IMR-90 (cell line): ENCODE data around the gene PLSCR3. TPM values are rescaled to one million over a fixed set of nuclear protein-coding genes. Genes with fewer than 3 reads are reported as not detected.

Source experiments
- polyA plus RNA-seq, 3 experiments: library from polyadenylated mRNA; depleted of rRNA; stranded (reverse); fragments of >200 nt; gene quantifications; 2 replicates each; pipeline ENCODE4 v1.2.3, GENCODE V29; 2012; ENCODE audit warnings: low replicate concordance in 1 of 3
- total RNA-seq: library from RNA; depleted of rRNA; stranded (reverse); fragments of >200 nt; gene quantifications from 2 replicates; pipeline ENCODE4 v1.2.3, GENCODE V29; 2012; rRNA removed

The PLSCR3 gene
- total and polyA plus RNA-seq, 2 of the 4 experiments (the other 2 are of a cell fraction), result 6.1 to 116 TPM

Other genes starting within 250 kb of the PLSCR3 start
Only the 30 nearest of the 38 such genes appear.
- gene ACADVL, start 174.6 kb downstream of the PLSCR3 start, total RNA-seq, result 129 and 139 TPM in 2 replicates
- 752 and 844 TPM in 2 replicates for gene ACADVL, start 174.6 kb downstream of the PLSCR3 start, polyA plus RNA-seq (2012; rRNA removed)
- gene DVL2, start 160.0 kb downstream of the PLSCR3 start, total RNA-seq, result 20.3 and 21.3 TPM in 2 replicates
- 10.5 and 11.8 TPM in 2 replicates for gene DVL2, start 160.0 kb downstream of the PLSCR3 start, polyA plus RNA-seq (2012; rRNA removed)
- gene PHF23, start 155.1 kb downstream of the PLSCR3 start, total RNA-seq, result 44.8 and 45.5 TPM in 2 replicates
- gene PHF23, start 155.1 kb downstream of the PLSCR3 start, polyA plus RNA-seq (2012; rRNA removed), result 54.4 and 58.5 TPM in 2 replicates
- gene GABARAP, start 152.1 kb downstream of the PLSCR3 start, total RNA-seq, result 70.8 and 77.8 TPM in 2 replicates
- gene GABARAP, start 152.1 kb downstream of the PLSCR3 start, polyA plus RNA-seq (2012; rRNA removed), result 702 and 780 TPM in 2 replicates
- gene CTDNEP1, start 142.8 kb downstream of the PLSCR3 start, total RNA-seq, result 18.3 and 23.8 TPM in 2 replicates
- gene CTDNEP1, start 142.8 kb downstream of the PLSCR3 start, polyA plus RNA-seq (2012; rRNA removed), result 132 TPM in 2 replicates
- 46.6 and 48.0 TPM in 2 replicates for gene ELP5, start 142.3 kb downstream of the PLSCR3 start, total RNA-seq
- 38.6 and 39.3 TPM in 2 replicates for gene ELP5, start 142.3 kb downstream of the PLSCR3 start, polyA plus RNA-seq (2012; rRNA removed)
- 0.56 and 1.4 TPM in 2 replicates for gene CLDN7, start 132.0 kb downstream of the PLSCR3 start, total RNA-seq
- gene CLDN7, start 132.0 kb downstream of the PLSCR3 start, polyA plus RNA-seq (2012; rRNA removed), result 1.4 and 2.8 TPM in 2 replicates
- gene SLC2A4, start 112.8 kb downstream of the PLSCR3 start, total RNA-seq, result under 0.01 TPM in 1 of 2 replicates, not detected in the other
- gene SLC2A4, start 112.8 kb downstream of the PLSCR3 start, polyA plus RNA-seq (2012; rRNA removed), result 0.07 TPM in 2 replicates
- not detected in 2 replicates for gene YBX2, start 99.9 kb downstream of the PLSCR3 start, total RNA-seq
- 0.17 TPM in 1 of 2 replicates, not detected in the other for gene YBX2, start 99.9 kb downstream of the PLSCR3 start, polyA plus RNA-seq (2012; rRNA removed)
- gene EIF5A, start 86.9 kb downstream of the PLSCR3 start, total RNA-seq, result 718 and 883 TPM in 2 replicates
- 660 and 782 TPM in 2 replicates for gene EIF5A, start 86.9 kb downstream of the PLSCR3 start, polyA plus RNA-seq (2012; rRNA removed)
- 36.2 and 37.5 TPM in 2 replicates for gene GPS2, start 79.2 kb downstream of the PLSCR3 start, total RNA-seq
- gene GPS2, start 79.2 kb downstream of the PLSCR3 start, polyA plus RNA-seq (2012; rRNA removed), result 47.5 and 50.9 TPM in 2 replicates
- gene NEURL4, start 65.2 kb downstream of the PLSCR3 start, total RNA-seq, result 8.4 and 9.2 TPM in 2 replicates
- gene NEURL4, start 65.2 kb downstream of the PLSCR3 start, polyA plus RNA-seq (2012; rRNA removed), result 23.3 and 26.3 TPM in 2 replicates
- gene ACAP1, start 58.0 kb downstream of the PLSCR3 start, total RNA-seq, result under 0.01 and 0.83 TPM in 2 replicates
- gene ACAP1, start 58.0 kb downstream of the PLSCR3 start, polyA plus RNA-seq (2012; rRNA removed), result 2.1 and 2.3 TPM in 2 replicates
- gene KCTD11, start 42.4 kb downstream of the PLSCR3 start, total RNA-seq, result 10.6 and 10.8 TPM in 2 replicates
- gene KCTD11, start 42.4 kb downstream of the PLSCR3 start, polyA plus RNA-seq (2012; rRNA removed), result 14.4 and 16.4 TPM in 2 replicates
- gene TMEM95, start 39.4 kb downstream of the PLSCR3 start, total RNA-seq, result not detected in 2 replicates
- gene TMEM95, start 39.4 kb downstream of the PLSCR3 start, polyA plus RNA-seq (2012; rRNA removed), result not detected in 2 replicates
- under 0.01 and 0.54 TPM in 2 replicates for gene TNK1, start 13.4 kb downstream of the PLSCR3 start, total RNA-seq
- gene TNK1, start 13.4 kb downstream of the PLSCR3 start, polyA plus RNA-seq (2012; rRNA removed), result 0.44 and 0.55 TPM in 2 replicates
- gene TMEM256, start 9.6 kb upstream of the PLSCR3 start, total RNA-seq, result 35.3 and 38.4 TPM in 2 replicates
- 174 and 252 TPM in 2 replicates for gene TMEM256, start 9.6 kb upstream of the PLSCR3 start, polyA plus RNA-seq (2012; rRNA removed)
- 1.7 and 1.8 TPM in 2 replicates for gene NLGN2, start 13.3 kb upstream of the PLSCR3 start, total RNA-seq
- 36.7 and 38.1 TPM in 2 replicates for gene NLGN2, start 13.3 kb upstream of the PLSCR3 start, polyA plus RNA-seq (2012; rRNA removed)
- gene SPEM1, start 25.8 kb upstream of the PLSCR3 start, total RNA-seq, result not detected in 2 replicates
- not detected in 2 replicates for gene SPEM1, start 25.8 kb upstream of the PLSCR3 start, polyA plus RNA-seq (2012; rRNA removed)
- gene SPEM2, start 31.1 kb upstream of the PLSCR3 start, total RNA-seq, result not detected in 2 replicates
- not detected in 2 replicates for gene SPEM2, start 31.1 kb upstream of the PLSCR3 start, polyA plus RNA-seq (2012; rRNA removed)
- gene SPEM3, start 34.3 kb upstream of the PLSCR3 start, total RNA-seq, result not detected in 2 replicates
- gene SPEM3, start 34.3 kb upstream of the PLSCR3 start, polyA plus RNA-seq (2012; rRNA removed), result not detected in 2 replicates
- 1.1 and 1.4 TPM in 2 replicates for gene TMEM102, start 40.9 kb upstream of the PLSCR3 start, total RNA-seq
- gene TMEM102, start 40.9 kb upstream of the PLSCR3 start, polyA plus RNA-seq (2012; rRNA removed), result 2.2 and 2.3 TPM in 2 replicates
- 0.18 and 0.28 TPM in 2 replicates for gene FGF11, start 45.0 kb upstream of the PLSCR3 start, total RNA-seq
- 0.99 and 1.1 TPM in 2 replicates for gene FGF11, start 45.0 kb upstream of the PLSCR3 start, polyA plus RNA-seq (2012; rRNA removed)
- 4.2 and 4.3 TPM in 2 replicates for gene CHRNB1, start 50.5 kb upstream of the PLSCR3 start, total RNA-seq
- gene CHRNB1, start 50.5 kb upstream of the PLSCR3 start, polyA plus RNA-seq (2012; rRNA removed), result 6.0 and 6.4 TPM in 2 replicates
- gene ZBTB4, start 85.1 kb upstream of the PLSCR3 start, total RNA-seq, result 6.3 and 8.3 TPM in 2 replicates
- gene ZBTB4, start 85.1 kb upstream of the PLSCR3 start, polyA plus RNA-seq (2012; rRNA removed), result 20.1 and 20.3 TPM in 2 replicates
- gene SLC35G6, start 86.9 kb upstream of the PLSCR3 start, total RNA-seq, result not detected in 2 replicates
- gene SLC35G6, start 86.9 kb upstream of the PLSCR3 start, polyA plus RNA-seq (2012; rRNA removed), result not detected in 2 replicates
- 56.4 and 56.6 TPM in 2 replicates for gene POLR2A, start 89.8 kb upstream of the PLSCR3 start, total RNA-seq
- 38.4 and 54.0 TPM in 2 replicates for gene POLR2A, start 89.8 kb upstream of the PLSCR3 start, polyA plus RNA-seq (2012; rRNA removed)
- gene TNFSF12, start 154.5 kb upstream of the PLSCR3 start, total RNA-seq, result 2.7 and 3.6 TPM in 2 replicates
- 22.0 and 23.1 TPM in 2 replicates for gene TNFSF12, start 154.5 kb upstream of the PLSCR3 start, polyA plus RNA-seq (2012; rRNA removed)
- 0.56 TPM in 1 of 2 replicates, not detected in the other for gene TNFSF13, start 164.2 kb upstream of the PLSCR3 start, total RNA-seq
- gene TNFSF13, start 164.2 kb upstream of the PLSCR3 start, polyA plus RNA-seq (2012; rRNA removed), result 0.98 and 1.3 TPM in 2 replicates
- 72.8 and 120 TPM in 2 replicates for gene SENP3, start 167.4 kb upstream of the PLSCR3 start, total RNA-seq
- 74.7 and 82.4 TPM in 2 replicates for gene SENP3, start 167.4 kb upstream of the PLSCR3 start, polyA plus RNA-seq (2012; rRNA removed)